ENCODE results near the gene BDKRB1.

BDKRB1 gene

DNA sequence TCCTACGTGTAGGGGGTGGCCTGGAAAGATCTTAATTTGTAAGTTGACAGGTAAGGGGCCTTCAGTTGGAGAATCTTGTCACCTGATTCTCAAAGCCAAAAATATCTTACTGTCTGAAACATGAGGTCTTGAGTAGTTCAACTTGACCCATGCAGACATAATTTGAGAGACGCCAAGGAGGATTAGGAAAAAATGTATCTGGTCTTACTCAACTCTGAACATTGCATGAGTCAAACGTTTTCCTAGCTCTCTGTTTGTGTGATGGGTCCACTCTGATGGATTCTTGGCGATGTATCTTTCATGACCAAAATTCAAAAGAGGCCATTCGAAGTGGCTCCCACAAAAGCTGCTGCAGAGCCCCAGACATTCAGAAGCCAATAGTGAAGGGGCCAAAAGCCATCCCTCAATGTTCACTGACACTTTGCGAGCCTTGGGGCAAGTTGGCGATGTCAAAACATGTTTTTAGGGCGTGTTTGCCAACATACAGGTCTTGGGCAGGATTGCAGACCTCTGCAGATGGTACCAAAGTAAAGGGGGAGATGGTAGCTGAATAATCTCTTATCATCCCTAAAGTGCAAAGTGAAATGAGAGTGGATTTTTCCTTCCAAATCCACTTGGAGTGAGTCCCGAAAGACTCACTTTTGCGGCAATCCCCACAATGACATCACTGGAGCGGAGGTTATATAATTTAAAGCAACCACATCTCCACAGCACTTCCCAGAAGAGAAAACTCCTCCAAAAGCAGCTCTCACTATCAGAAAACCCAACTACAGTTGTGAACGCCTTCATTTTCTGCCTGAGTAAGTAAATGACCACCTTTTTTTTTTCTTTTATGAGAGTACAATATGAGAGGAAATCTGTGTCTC, at the start of gene BDKRB1:
TSS of gene BDKRB1 (plus strand) at position 710 of the 866 bp plus-strand sequence. CDS start 7,473 bp downstream, outside the sequence.
- no peak for TF ChIP-seq JUND (IDR thresholded peaks at IDR 0.05; ENCODE audit: low read depth)
- in situ Hi-C loops (cut with HindIII; ENCODE audit: low pct_unique_long_range_greater_than_20kb, low sequenced_read_pairs) = no loop called here
- no peak for DNase-seq (ENCODE audit: low read depth in 1 of 2, low spot score in 1 of 2)

GRCh38 chr14:96206461-96206860, 49.5 kb upstream of the BDKRB1 start:
- TF ChIP-seq JUND (IDR thresholded peaks at IDR 0.05; ENCODE audit: low read depth) = no peak
- in situ Hi-C loops (cut with HindIII; ENCODE audit: low pct_unique_long_range_greater_than_20kb, low sequenced_read_pairs) = no loop called here
- DNase-seq (ENCODE audit: low read depth in 1 of 2, low spot score in 1 of 2) = peak; percentile 28 to 67

GRCh38 chr14:96207686-96208085, 48.3 kb upstream of the BDKRB1 start:
- DNase-seq (ENCODE audit: low read depth in 1 of 2, low spot score in 1 of 2) = no peak
- no peak for TF ChIP-seq JUND (IDR thresholded peaks at IDR 0.05; ENCODE audit: low read depth)
- in situ Hi-C loops (cut with HindIII; ENCODE audit: low pct_unique_long_range_greater_than_20kb, low sequenced_read_pairs) = no loop called here

DNA sequence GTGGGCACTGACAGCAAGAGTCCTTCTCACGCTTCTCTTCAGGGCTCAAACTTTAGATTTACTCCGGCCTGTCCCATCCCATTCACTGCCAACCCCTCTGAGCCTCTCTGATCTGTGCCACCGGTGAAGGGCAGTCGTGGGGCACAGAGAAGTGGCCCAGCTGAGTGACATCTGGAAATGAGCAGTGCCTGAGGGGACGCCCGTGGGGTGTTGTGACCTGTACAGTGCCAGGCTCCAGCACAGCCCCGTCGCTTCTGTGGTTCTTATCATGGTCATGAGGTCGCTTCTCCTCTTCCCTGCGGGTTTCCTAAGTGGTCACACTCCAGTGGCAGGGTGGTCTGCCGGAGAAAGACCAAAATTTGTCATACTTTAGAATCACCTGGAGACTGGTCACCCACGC, 47.3 kb upstream of the BDKRB1 start:
- TF ChIP-seq JUND (IDR thresholded peaks at IDR 0.05; ENCODE audit: low read depth) = no peak
- in situ Hi-C loops (cut with HindIII; ENCODE audit: low pct_unique_long_range_greater_than_20kb, low sequenced_read_pairs) = no loop called here
- no peak for DNase-seq (ENCODE audit: low read depth in 1 of 2, low spot score in 1 of 2)

GRCh38 chr14:96212140-96212539, 43.9 kb upstream of the BDKRB1 start:
- TF ChIP-seq JUND (IDR thresholded peaks at IDR 0.05; ENCODE audit: low read depth) = no peak
- in situ Hi-C loops (cut with HindIII; ENCODE audit: low pct_unique_long_range_greater_than_20kb, low sequenced_read_pairs) = no loop called here
- no peak for DNase-seq (ENCODE audit: low read depth in 1 of 2, low spot score in 1 of 2)

DNA sequence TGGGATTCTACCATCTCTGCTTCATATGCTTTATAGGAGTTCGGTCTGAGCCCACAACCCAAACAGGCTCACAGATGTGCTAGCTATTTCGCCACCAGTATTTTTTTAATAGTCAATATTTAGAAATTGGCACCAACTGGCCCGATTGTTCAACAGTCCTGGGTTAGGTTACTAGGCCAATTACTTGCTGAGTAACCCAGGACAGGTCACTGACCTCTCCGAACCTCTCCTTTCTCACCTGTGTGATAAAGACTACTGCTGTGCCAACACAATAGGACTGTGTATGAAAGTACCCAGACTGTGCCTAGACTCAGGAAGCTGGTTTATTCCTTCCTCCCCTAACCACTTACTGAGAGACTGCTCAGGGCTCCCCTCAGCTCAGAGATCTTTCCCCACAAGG, 43.1 kb upstream of the BDKRB1 start:
- DNase-seq (ENCODE audit: low read depth in 1 of 2, low spot score in 1 of 2) = no peak
- no peak for TF ChIP-seq JUND (IDR thresholded peaks at IDR 0.05; ENCODE audit: low read depth)
- in situ Hi-C loops (cut with HindIII; ENCODE audit: low pct_unique_long_range_greater_than_20kb, low sequenced_read_pairs) = no loop called here

DNA sequence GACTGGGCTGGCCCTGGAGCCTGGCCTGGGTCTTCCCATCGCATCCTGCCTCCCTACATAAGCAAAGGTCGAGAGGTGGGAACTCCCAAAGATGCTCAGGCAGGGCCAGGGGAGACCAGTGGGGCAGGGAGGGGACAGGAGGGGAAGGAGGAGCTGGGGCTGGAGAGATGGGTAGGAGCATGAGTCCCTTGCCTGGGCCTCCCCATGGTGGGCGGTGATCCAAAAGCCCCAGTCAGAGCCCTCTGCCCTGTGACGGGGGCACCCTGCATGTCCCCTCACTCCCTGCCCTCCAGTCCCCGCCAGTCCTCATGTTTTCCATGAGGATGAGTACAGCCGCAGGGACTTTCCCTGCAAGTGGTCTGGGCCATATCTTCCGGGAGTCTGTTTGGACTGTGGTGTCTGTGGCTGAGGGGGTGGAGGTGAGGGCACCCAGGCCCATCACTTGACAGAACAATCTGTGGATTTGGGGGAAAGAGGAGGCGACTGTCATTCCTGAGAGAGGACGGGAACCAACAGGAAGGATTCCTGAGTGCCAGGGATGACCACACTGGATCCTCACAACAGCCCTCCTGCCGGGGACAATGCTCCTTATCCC, 42.0 kb upstream of the BDKRB1 start:
- in situ Hi-C loops (cut with HindIII; ENCODE audit: low pct_unique_long_range_greater_than_20kb, low sequenced_read_pairs) = no loop called here
- TF ChIP-seq JUND (IDR thresholded peaks at IDR 0.05; ENCODE audit: low read depth) = no peak
- DNase-seq (ENCODE audit: low read depth in 1 of 2, low spot score in 1 of 2) = no peak

GRCh38 chr14:96214793-96215192, 41.2 kb upstream of the BDKRB1 start:
- no peak for TF ChIP-seq JUND (IDR thresholded peaks at IDR 0.05; ENCODE audit: low read depth)
- DNase-seq (ENCODE audit: low read depth in 1 of 2, low spot score in 1 of 2) = no peak
- in situ Hi-C loops (cut with HindIII; ENCODE audit: low pct_unique_long_range_greater_than_20kb, low sequenced_read_pairs) = no loop called here

DNA sequence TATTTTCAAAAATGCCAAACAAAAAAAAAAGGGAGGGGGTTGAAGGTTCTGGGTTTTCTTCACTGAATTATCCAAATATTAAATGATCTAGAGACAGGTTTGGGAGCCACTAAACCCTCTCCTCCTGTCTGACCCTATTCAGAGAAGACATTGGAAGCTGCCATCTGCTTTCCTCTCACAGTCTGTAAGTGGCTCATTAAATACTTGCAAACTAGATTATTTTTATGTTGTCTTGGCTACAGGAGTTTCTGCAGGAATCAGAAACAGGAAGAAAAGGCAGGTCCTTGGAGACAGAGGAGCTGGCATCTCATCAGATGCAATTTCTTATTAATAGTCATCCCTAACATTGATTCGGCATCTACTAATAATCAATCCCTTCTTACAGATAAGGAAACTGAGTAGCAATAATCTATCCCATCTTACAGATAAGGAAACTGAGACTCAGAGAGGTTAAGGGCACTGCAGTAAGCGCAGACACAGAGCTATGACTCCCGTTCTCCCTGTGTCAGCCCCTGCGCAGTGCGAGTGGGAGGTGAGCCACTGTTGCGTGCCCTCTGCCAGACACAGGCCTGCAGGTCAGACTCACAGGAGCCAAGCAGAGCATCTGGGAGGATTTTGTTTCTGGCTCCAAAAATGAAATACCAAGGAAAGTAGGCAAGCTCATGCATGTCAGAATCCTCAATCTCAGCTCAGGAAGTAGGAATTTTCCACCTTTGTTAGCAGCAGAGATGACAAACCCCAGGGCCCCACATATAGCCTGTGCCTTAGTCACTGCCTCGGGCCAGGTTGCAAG, 40.4 kb upstream of the BDKRB1 start:
- TF ChIP-seq JUND (IDR thresholded peaks at IDR 0.05; ENCODE audit: low read depth) = no peak
- in situ Hi-C loops (cut with HindIII; ENCODE audit: low pct_unique_long_range_greater_than_20kb, low sequenced_read_pairs) = no loop called here

GRCh38 chr14:96216627-96217026, 39.4 kb upstream of the BDKRB1 start:
- DNase-seq (ENCODE audit: low read depth in 1 of 2, low spot score in 1 of 2) = no peak
- in situ Hi-C loops (cut with HindIII; ENCODE audit: low pct_unique_long_range_greater_than_20kb, low sequenced_read_pairs) = no loop called here
- TF ChIP-seq JUND (IDR thresholded peaks at IDR 0.05; ENCODE audit: low read depth) = no peak

More for the DNA sequence above, 40.4 kb upstream of the BDKRB1 start:
- no peak for DNase-seq (ENCODE audit: low read depth in 1 of 2, low spot score in 1 of 2)

DNA sequence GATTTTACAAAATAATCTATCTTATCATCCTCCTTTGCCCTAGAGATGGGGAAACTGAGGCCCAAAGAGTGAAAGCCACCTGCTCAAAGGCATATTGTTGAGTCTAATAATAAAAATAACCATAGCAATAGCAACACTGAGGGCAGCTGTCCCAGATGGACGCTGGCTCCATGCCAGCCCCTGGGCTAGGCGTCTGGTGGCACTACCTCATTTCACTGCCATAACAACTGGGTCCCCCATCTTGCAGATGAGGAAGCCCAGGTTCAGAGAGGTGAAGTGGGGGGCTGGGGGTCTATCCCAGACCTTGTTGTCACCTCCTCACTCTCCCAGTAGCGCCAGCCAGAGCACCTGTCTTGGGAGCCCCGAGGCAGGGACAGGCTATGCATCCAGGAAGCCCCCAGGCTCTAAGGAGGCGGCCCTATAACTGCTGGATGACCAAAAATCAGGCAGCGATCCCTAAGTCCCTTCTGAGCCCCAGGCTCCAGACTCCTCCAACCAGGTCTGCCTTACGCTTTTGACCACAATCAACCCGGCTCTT, 38.6 kb upstream of the BDKRB1 start:
- in situ Hi-C loops (cut with HindIII; ENCODE audit: low pct_unique_long_range_greater_than_20kb, low sequenced_read_pairs) = no loop called here
- no peak for TF ChIP-seq JUND (IDR thresholded peaks at IDR 0.05; ENCODE audit: low read depth)
- no peak for DNase-seq (ENCODE audit: low read depth in 1 of 2, low spot score in 1 of 2)

DNA sequence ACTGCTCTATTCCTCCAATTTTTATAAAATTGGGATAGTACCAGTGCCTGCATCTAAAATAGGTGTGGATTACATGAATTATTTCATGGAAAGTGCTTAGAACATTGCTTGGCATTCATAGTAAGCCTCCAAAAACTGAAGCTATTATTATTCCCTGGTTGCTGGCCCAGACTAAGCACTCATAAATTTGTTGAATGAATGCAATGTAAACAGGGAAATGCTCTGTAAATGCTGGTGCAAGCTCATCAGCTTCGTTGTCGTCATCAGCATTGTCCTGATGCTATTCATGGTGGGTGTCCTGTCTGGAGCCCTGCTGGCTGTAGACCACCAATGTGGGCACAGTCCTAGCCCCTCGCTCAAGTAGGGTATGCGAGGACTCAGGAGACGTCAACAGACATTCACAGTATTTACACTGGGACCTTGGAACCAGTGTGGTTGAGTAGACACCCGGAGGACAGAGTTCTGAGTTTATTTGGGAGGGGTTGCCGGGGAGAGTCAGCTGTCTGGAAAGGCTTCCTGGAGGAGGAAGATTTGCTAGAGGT, 34.8 kb upstream of the BDKRB1 start:
- DNase-seq (ENCODE audit: low read depth in 1 of 2, low spot score in 1 of 2) = peak in 1 of 2 experiments; percentile 24
- TF ChIP-seq JUND (IDR thresholded peaks at IDR 0.05; ENCODE audit: low read depth) = no peak
- in situ Hi-C loops (cut with HindIII; ENCODE audit: low pct_unique_long_range_greater_than_20kb, low sequenced_read_pairs) = no loop called here
